ENCODE data around the gene TTC21B. TPM values are rescaled to one million over a fixed set of nuclear protein-coding genes. Genes with fewer than 3 reads are reported as not detected.

The TTC21B gene
- total RNA-seq, 2 experiments from 2014 or later: 26.2 to 29.8 TPM

- intact Hi-C loops (cut with micrococcal nuclease; ENCODE audit: unreplicated experiment): no loop called here
- no peaks in the 10 kb centered on the region for H3K9me3 ChIP-seq (ENCODE audit: low read length)
- H3K4me3 ChIP-seq (ENCODE audit: low read depth, low read length, poor library complexity, severe bottlenecking): no peak overlapping the region
- H2AFZ ChIP-seq (ENCODE audit: low read length): no peak overlapping the region
- POLR2A ChIA-PET: interaction anchor here (0.7 to 1.5 kb wide), 4 partner anchors 12 to 150 kb away, joined by 3 to 5 read pairs (median 4); no protein-coding TSS in a partner anchor
- no peaks in the 10 kb centered on the region for H4K20me1 ChIP-seq (ENCODE audit: insufficient read depth, low read length)
- BruUV-seq (replicated peaks): no TSS peak
- DNase-seq (ENCODE audit: low spot score): no peak
- H3K79me2 ChIP-seq (ENCODE audit: insufficient read depth, low read depth, low read length): peaks cover 12% of the 10 kb centered on the region
- no peak overlapping the region for H3K4me2 ChIP-seq (ENCODE audit: low read length)
- H3K36me3 ChIP-seq (ENCODE audit: insufficient read depth, low read length): no peaks in the 10 kb centered on the region
- no peaks in the 10 kb centered on the region for H3K9me2 ChIP-seq (ENCODE audit: insufficient read depth, low read length)
- CTCF ChIA-PET (ENCODE audit: unreplicated experiment): no interaction called here
- peaks cover 14% of the 10 kb centered on the region for H3K4me1 ChIP-seq (ENCODE audit: insufficient read depth, low read length, poor library complexity, severe bottlenecking)
- H3K27ac ChIP-seq (ENCODE audit: low read depth, low read length, poor library complexity, severe bottlenecking): no peak overlapping the region
- TF ChIP-seq EZH2phosphoT487 (IDR thresholded peaks at IDR 0.05; ENCODE audit: borderline replicate concordance, low read depth, low read length): no peak
- TF ChIP-seq CTCF (conservative IDR thresholded peaks at IDR 0.05; ENCODE audit: low read length): no peak
These were observed 3.6 kb upstream of the TTC21B start for GRCh38 chr2:165957030-165957675.

GRCh38 chr2:165953306-165953654 lies 296 bp downstream of the TTC21B start:
- Histone ChIP-seq H3K4me1 (ENCODE audit: insufficient read depth, low read length, poor library complexity, severe bottlenecking) (peaks cover 23% of the 10 kb centered on the region), H4K20me1 (ENCODE audit: insufficient read depth, low read length) (no peaks in the 10 kb centered on the region), H3K36me3 (ENCODE audit: insufficient read depth, low read length) (peaks cover 21% of the 10 kb centered on the region), H3K4me2 (ENCODE audit: low read length) (peak overlapping the region; percentile 74), H3K27ac (ENCODE audit: low read depth, low read length, poor library complexity, severe bottlenecking) (peak overlapping the region; percentile 55), H3K79me2 (ENCODE audit: insufficient read depth, low read depth, low read length) (peaks cover 32% of the 10 kb centered on the region), H3K9me3 (ENCODE audit: low read length) (no peaks in the 10 kb centered on the region), H3K9me2 (ENCODE audit: insufficient read depth, low read length) (no peaks in the 10 kb centered on the region), H2AFZ (ENCODE audit: low read length) (peak overlapping the region; percentile 40), H3K4me3 (ENCODE audit: low read depth, low read length, poor library complexity, severe bottlenecking) (peak overlapping the region; percentile 81)
- no TSS peak for BruUV-seq (replicated peaks)
- TF ChIP-seq EZH2phosphoT487 (IDR thresholded peaks at IDR 0.05; ENCODE audit: borderline replicate concordance, low read depth, low read length) (no peak), CTCF (conservative IDR thresholded peaks at IDR 0.05; ENCODE audit: low read length) (no peak)
- intact Hi-C loops (cut with micrococcal nuclease; ENCODE audit: unreplicated experiment): loop anchor here (5.0 kb wide), 2 partner anchors 76 to 136 kb away; no protein-coding TSS in a partner anchor
- ChIA-PET POLR2A (interaction anchor here (0.5 to 1.5 kb wide), 11 partner anchors 8 to 1088 kb away, joined by 3 to 5 read pairs (median 3); no protein-coding TSS in a partner anchor), CTCF (ENCODE audit: unreplicated experiment) (interaction anchor here (1.5 kb wide), 1 partner anchor 11 kb away, joined by 3 read pairs; no protein-coding TSS in a partner anchor)
- no peak for DNase-seq (ENCODE audit: low spot score)

- POLR2A ChIA-PET: interaction anchor here (0.5 to 1.5 kb wide), 8 partner anchors 8 to 404 kb away, joined by 3 to 5 read pairs (median 3); no protein-coding TSS in a partner anchor
- peak; percentile 3 for DNase-seq (ENCODE audit: low spot score)
- peaks cover 36% of the 10 kb centered on the region for H3K79me2 ChIP-seq (ENCODE audit: insufficient read depth, low read depth, low read length)
These were observed 800 bp downstream of the TTC21B start for GRCh38 chr2:165952741-165953211.

More at GRCh38 chr2:165952741-165953211, 800 bp downstream of the TTC21B start:
- TSS peak; percentile 70 for BruUV-seq (replicated peaks)
- Histone ChIP-seq H3K4me3 (ENCODE audit: low read depth, low read length, poor library complexity, severe bottlenecking) (peak overlapping the region; percentile 81), H2AFZ (ENCODE audit: low read length) (peak overlapping the region; percentile 40; the same call in 1 of the 2 replicates), H3K9me2 (ENCODE audit: insufficient read depth, low read length) (no peaks in the 10 kb centered on the region), H3K4me2 (ENCODE audit: low read length) (peak overlapping the region; percentile 74), H3K4me1 (ENCODE audit: insufficient read depth, low read length, poor library complexity, severe bottlenecking) (peaks cover 23% of the 10 kb centered on the region), H3K9me3 (ENCODE audit: low read length) (no peaks in the 10 kb centered on the region), H3K36me3 (ENCODE audit: insufficient read depth, low read length) (peaks cover 26% of the 10 kb centered on the region), H3K27ac (ENCODE audit: low read depth, low read length, poor library complexity, severe bottlenecking) (peak overlapping the region; percentile 55), H4K20me1 (ENCODE audit: insufficient read depth, low read length) (no peaks in the 10 kb centered on the region)
- TF ChIP-seq EZH2phosphoT487 (IDR thresholded peaks at IDR 0.05; ENCODE audit: borderline replicate concordance, low read depth, low read length): no peak
- TF ChIP-seq CTCF (conservative IDR thresholded peaks at IDR 0.05; ENCODE audit: low read length): no peak
- CTCF ChIA-PET (ENCODE audit: unreplicated experiment): interaction anchor here (1.5 kb wide), 1 partner anchor 12 kb away, joined by 3 read pairs; no protein-coding TSS in a partner anchor
- intact Hi-C loops (cut with micrococcal nuclease; ENCODE audit: unreplicated experiment): loop anchor here (5.0 kb wide), 2 partner anchors 75 to 135 kb away; no protein-coding TSS in a partner anchor

Measured in OCI-LY7 (cell line).